ENCODE data around the gene NABP2. TPM values are rescaled to one million over a fixed set of nuclear protein-coding genes. Genes with fewer than 3 reads are reported as not detected.

Gene NABP2
- total and polyA plus RNA-seq, 10 of the 15 experiments (the other 5 are each of a cell fraction or from before 2014, with no cell fraction given), result 20.7 to 97.9 (median 60.9) TPM

- TF ChIP-seq USF2 (IDR thresholded peaks at IDR 0.05; ENCODE audit: borderline replicate concordance, low read depth, low read length) (no peak), CHD1 (IDR thresholded peaks at IDR 0.05; ENCODE audit: low read depth, low read length) (no peak), NR2C1 (IDR thresholded peaks at IDR 0.05) (no peak), ATF2 (IDR thresholded peaks at IDR 0.05; ENCODE audit: low read length) (no peak), KAT2A (conservative IDR thresholded peaks at IDR 0.05; ENCODE audit: control insufficient read depth, low read depth, low read length) (no peak), GATAD2B (conservative IDR thresholded peaks at IDR 0.05; ENCODE audit: low read depth) (peak; percentile 85), ZNF217 (IDR thresholded peaks at IDR 0.05) (no peak), NR2F1 (conservative IDR thresholded peaks at IDR 0.05) (peak; percentile 93), SMAD5 (IDR thresholded peaks at IDR 0.05; ENCODE audit: low read depth) (peak; percentile 52; the same call in 1 of the 2 replicates), E2F8 (IDR thresholded peaks at IDR 0.05; ENCODE audit: low read depth, partially characterized antibody) (no peak), MLLT1 (IDR thresholded peaks at IDR 0.05) (no peak), HSF1 (IDR thresholded peaks at IDR 0.05; ENCODE audit: low read depth, low read length) (no peak), MAX (IDR thresholded peaks at IDR 0.05; ENCODE audit: low read depth, low read length) (no peak), MYB (IDR thresholded peaks at IDR 0.05; ENCODE audit: borderline replicate concordance, low read depth, low read length) (no peak), PKNOX1 (IDR thresholded peaks at IDR 0.05) (no peak), RELB (IDR thresholded peaks at IDR 0.05; ENCODE audit: low read depth) (no peak; the same call in 1 of the 2 replicates), CBFB (IDR thresholded peaks at IDR 0.05; ENCODE audit: low read depth) (peak; percentile 59; the same call in 1 of the 2 replicates), KDM1A (IDR thresholded peaks at IDR 0.05; ENCODE audit: borderline replicate concordance) (no peak)
These were observed 42.7 kb downstream of the NABP2 start, which contains the start of gene COQ10A (continued) for GRCh38 chr12:56266693-56267442.

Data from GM12878 (cell line).